Stimulated activated naive CD4-positive, alpha-beta T cell (primary cell): ENCODE measurements around the gene DOK4.
"Not testable (repeated sequence)": the region's sequence is repeated elsewhere in the genome, so short reads cannot be mapped to it uniquely, and the experiment has no call there.

Experiments
- DNase-seq, 6 experiments: peaks; one replicate each; lab custom pipeline; 2025; lab: John Stamatoyannopoulos, UW

The DOK4 gene

DNA sequence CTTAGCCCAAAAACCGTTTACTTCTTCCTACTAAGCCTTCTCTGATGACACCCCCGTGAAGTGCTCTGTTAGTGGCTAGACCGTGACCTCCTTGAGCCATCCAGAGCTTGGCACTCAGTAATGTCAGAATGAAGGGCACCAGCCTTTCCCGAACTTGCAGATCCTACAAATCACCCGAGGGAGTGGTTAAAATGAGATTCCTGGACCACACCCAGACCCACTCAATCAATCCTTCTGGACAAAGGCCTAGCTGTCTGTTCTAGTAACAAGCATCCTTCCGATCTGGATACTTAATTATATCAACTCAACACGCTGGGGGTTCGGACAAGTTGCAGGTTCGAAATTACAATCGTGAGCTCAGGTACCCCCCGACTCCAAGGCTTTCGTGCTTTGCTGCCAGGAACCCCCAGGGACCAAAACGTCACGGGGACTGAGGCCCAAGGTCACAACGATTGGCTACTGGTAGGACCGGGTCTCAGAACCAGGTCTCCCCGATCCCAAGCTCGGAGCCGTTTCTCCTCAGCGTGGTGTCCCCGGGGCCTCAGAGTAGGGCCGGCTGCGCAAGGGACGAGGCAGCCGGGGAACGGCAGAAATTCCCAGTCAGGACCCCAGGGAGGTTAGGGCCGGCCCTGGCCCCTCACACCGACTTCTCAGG lies 39.6 kb downstream of the DOK4 start:
- peak in 2 of 6 experiments; percentile 19 to 51 for DNase-seq

DNA sequence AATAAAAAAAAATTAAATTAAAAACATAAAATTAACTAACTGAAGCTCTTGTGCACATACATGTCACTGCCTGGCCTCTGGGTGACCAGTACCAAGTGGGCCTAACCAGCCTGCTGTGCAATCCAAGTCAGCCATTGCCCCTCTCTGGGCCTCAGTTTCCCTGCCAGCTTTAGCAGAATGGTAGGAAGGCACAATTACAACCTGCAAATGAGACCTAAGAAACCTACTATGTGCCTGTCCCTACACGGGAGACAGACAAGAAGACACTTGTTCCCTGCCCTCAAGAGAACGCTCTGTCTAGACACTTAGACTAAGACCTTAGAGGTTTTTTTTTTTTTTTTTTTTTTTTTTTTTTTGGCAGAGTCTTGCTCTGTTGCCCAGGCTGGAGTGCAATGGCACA lies 40.8 kb downstream of the DOK4 start:
- no peak for DNase-seq

GRCh38 chr16:57444711-57445110 lies 41.6 kb downstream of the DOK4 start:
- no peak for DNase-seq

GRCh38 chr16:57440551-57440950 lies 45.7 kb downstream of the DOK4 start:
- DNase-seq: not testable (repeated sequence)

DNA sequence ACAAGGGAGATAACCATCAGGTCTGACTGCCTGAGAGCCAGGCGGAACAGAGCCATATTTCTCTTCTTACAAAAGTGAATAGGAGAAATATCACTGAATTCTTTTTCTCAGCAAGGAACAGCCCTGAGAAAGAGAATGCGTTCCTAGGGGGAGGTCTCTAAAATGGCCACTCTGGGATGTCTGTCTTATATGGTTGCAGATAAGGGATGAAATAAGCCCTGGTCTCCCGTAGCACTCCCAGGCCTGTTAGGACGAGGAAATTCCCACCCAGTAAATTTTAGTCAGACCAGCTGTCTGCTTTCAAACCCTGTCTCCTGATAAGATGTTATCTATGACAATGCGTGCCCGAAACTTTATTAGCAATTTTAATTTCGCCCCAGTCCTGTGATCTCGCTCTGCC lies 46.3 kb downstream of the DOK4 start:
- not testable (repeated sequence) for DNase-seq

GRCh38 chr16:57435838-57436237 lies 50.5 kb downstream of the DOK4 start:
- no peak for DNase-seq

DNA sequence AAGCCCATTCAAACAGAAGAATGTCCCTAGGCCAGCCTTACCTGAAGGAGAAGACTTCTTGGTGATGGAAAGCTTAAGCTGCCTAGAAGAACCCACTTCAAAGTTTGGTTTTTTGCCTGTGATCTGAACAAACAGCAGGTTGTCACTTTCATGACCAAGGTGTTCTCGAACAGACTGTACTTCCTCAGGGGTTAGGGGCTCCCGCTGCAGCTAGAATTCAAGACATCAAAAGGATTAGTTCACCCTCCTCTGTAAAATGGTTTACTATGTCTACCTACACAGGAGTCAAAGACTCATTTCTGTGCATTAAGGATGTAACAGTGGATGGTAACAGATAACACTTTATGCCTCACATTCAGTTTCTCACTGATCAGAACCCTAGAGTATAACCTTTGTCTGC lies 52.3 kb downstream of the DOK4 start:
- DNase-seq: peak in 4 of 6 experiments; percentile 4 to 82 (median 74)

GRCh38 chr16:57432989-57433388 lies 53.3 kb downstream of the DOK4 start:
- peak in 1 of 6 experiments; percentile 21 for DNase-seq

- no peak for DNase-seq
Observed at GRCh38 chr16:57432505-57432904, 53.8 kb downstream of the DOK4 start.

DNA sequence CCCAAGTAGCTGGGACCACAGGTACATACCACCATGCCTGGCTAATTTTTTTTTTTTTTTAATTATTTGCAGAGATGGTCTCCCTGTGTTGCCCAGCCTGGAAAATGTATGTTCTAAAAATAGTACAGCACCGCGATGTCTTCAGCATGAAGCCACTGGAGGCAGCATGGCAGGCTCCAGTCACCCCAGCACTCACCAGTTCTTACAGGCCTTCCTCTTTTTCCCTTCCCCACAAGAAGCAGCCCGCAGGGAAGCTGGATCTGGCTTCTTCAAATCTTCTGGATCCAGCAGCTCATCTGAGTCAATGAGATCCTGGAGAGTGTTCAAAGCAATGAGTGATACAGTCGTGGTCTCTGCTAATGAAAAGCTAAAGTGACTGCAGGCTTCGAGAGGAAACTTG lies 55.3 kb downstream of the DOK4 start:
- DNase-seq: no peak

GRCh38 chr16:57427824-57428223 lies 58.5 kb downstream of the DOK4 start:
- DNase-seq: no peak

DNA sequence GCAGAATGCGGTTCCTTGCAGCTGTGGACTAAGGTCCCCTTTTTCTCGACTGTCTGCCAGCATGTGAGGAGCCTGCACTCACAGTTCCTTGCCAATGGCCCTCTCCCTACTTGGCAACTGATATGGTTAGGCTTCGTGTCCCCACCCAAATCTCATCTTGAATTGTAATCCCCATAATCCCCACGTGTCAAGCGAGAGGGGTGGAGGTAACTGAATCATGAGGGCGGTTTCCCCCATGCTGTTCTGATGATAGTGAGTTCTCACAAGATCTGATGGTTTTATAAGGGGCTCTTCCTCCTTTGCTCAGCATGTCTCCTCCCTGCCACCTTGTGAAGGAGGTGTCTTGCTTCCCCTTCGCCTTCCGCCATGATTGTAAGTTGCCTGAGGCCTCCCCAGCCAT lies 59.0 kb downstream of the DOK4 start:
- no peak for DNase-seq

DNA sequence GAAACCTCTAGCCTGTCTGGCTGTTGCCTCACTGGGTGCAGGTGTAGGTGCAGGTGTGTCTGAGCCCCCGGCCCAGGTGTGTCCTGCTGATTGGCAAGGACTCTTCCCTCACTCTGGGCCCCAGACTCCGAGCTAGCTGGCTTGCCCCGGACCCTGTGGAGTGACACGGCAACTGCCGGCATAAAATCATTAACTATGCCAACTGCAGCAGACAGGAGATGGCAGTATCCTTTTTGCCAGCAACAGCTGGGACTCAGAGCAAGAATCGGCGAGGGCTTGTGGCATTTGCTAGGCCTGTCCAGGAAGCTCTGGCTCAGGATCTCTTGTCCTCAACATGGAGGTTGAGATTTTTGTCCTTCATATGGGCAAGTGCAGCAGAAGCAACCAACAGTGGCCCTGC lies 59.9 kb downstream of the DOK4 start:
- no peak for DNase-seq

DNA sequence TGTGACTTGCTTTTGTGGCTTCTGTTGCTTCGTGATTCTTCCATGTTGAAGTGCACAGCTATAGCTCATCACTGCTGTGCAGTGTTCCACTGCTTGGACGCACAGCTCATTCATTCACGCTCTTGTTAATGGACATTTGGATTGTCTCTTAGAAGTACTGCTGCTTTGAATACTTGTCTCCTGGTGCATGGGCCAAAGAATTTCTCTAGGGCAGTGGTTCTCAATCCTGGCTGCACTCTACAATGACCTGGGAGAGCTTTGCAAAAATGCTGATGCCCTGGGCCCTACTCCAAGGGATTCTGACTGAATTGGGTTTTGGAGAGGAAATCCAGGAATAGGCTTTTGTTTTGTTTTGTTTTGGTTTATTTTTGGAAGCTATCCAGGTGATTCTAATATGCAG lies 61.7 kb downstream of the DOK4 start:
- no peak for DNase-seq

DNA sequence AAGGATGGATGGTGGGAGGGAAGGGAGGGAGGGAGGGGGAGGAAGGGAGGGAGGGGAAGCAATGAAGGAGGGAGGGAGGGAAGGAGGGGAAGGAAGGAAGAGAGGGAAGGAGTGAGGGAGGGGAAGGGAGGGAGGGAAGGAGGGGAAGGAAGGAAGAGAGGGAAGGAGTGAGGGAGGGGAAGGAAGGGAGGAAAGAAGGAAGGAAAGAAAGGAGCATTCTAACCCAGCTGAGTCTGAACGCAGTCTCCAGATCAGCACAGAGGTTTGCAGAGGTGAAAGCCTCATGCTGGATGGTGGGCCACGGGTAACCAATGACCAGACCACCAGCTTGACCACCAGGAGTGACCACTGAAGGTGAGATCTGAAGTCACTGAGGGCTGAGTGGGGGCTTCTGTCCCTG lies 63.1 kb downstream of the DOK4 start:
- DNase-seq: no peak

DNA sequence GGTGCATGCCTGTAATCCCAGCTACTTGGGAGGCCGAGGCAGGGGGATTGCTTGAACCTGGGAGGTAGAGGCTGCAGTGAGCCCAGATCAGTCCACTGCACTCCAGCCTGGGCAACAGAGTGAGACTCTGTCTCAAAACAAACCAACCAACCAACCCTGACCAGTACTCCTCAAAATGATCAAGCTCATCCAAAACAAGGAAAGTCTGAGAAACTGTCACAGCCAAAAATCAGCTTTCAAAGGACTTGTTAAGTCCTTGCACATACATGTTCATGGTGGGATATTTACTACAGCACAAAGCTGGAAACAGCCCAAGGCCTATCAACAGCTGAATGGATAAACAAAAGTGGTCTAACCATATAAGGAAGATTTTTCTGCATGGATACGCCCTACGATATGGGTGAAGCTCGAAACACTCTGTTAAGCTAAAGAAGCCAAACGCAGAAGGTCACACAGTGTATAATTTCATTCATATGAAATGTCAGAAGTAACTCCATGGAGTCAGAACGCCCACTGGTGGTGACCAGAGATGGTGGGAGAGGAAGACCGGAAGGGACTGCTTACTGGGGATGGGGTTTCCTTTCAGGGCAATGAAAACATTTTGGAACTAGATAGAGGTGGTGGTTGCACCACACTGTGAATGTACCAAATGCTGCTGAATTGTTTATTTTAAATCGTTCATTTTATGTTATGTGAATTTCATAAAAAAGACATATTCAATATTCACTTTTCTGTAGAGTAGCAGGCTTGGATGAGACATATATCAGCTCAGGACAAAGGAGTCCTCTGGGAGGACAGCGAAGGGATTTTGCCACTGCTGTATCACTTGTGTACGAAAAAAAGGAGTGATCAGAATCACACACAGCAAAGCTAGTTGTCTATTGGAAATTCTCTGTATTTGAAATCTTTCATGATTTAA lies 64.0 kb downstream of the DOK4 start:
- no peak for DNase-seq
